Muscle layer of colon (tissue), 2 donors: ENCODE data around the gene MARK4.

Experiments used
- H3K27ac ChIP-seq: one replicate; pipeline ENCODE4 v1.7.0; 2013; ENCODE audit warnings: low read depth, mild to moderate bottlenecking, low read length, moderate library complexity
- H3K27me3 ChIP-seq, 2 donors: one replicate each; pipeline ENCODE4 v1.7.0; 2013; ENCODE audit warnings: low read length in 2 of 2, mild to moderate bottlenecking in 2 of 2; ENCODE audit not compliant: insufficient read depth in 2 of 2, control insufficient read depth in 1 of 2
- H3K36me3 ChIP-seq: one replicate; pipeline ENCODE4 v1.7.0; 2013; ENCODE audit warnings: mild to moderate bottlenecking, low read length; ENCODE audit not compliant: insufficient read depth
- H3K4me1 ChIP-seq: one replicate; pipeline ENCODE4 v1.7.0; 2013; ENCODE audit warnings: mild to moderate bottlenecking, low read length; ENCODE audit not compliant: insufficient read depth
- H3K4me3 ChIP-seq, 2 donors: one replicate each; pipeline ENCODE4 v1.7.0; 2013; ENCODE audit warnings: low read length in 2 of 2, low read depth in 1 of 2, mild to moderate bottlenecking in 1 of 2, moderate library complexity in 1 of 2
- H3K9ac ChIP-seq: one replicate; pipeline ENCODE4 v1.7.0; 2013; ENCODE audit warnings: low read length
- H3K9me3 ChIP-seq: one replicate; pipeline ENCODE4 v1.7.0; 2013; ENCODE audit warnings: mild to moderate bottlenecking, low read length
- donor health status: abdominal sarcoma.
- donor health status: Adenocarcinoma of cecum.

MARK4 gene

DNA sequence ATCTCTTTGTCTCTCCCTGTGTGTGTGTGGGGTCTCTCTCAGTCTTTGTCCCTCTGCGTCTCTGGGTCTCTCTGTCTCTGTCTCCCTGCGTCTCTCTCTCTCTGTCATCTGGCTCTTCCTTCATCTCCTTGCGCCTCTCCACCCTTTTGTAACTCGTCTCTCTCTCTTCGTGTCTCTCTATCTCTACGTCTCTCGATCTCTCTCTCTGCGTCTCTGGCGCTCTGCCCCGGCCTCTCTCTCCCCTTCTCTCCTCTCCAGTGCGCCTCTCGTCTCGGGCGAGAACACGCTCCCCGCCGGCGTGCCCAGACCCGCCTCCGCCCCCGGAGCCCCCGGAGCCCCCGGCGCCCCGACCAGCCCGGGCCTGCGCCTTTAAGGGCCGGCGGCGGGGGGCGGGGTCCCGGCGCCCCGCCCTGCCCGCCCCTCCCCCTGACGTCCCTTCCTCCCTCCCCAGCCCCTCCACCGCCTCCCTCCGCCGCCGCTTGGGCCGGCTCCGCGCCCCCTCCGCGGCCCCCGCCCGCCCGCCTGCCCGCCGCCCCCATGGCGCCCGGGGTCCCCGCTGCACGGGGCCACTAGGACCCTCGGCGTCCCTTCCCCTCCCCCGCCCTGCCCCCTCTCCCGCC lies at the start of gene MARK4:
MARK4 (plus strand) TSS at position 440 of the 620 bp plus-strand sequence. CDS start 318 bp downstream, outside the sequence.
- Histone ChIP-seq H3K36me3 (no peaks in the 10 kb centered on the region), H3K4me1 (peaks cover 36% of the 10 kb centered on the region), H3K4me3 (peak within 1 kb of the TSS; percentile 79 to 93), H3K9ac (peak within 1 kb of the TSS; percentile 76), H3K27ac (peak within 1 kb of the TSS; percentile 61), H3K9me3 (no peaks in the 10 kb centered on the region), H3K27me3 (no peaks in the 10 kb centered on the region)

GRCh38 chr19:45202637-45203036 lies 48.4 kb upstream of the MARK4 start:
- H3K9me3 ChIP-seq: no peaks in the 10 kb centered on the region
- H3K27me3 ChIP-seq: no peaks in the 10 kb centered on the region
- H3K4me1 ChIP-seq: no peaks in the 10 kb centered on the region
- no peak overlapping the region for H3K4me3 ChIP-seq
- H3K27ac ChIP-seq: no peak overlapping the region
- H3K9ac ChIP-seq: no peak overlapping the region
- no peaks in the 10 kb centered on the region for H3K36me3 ChIP-seq

GRCh38 chr19:45205810-45206209 lies 45.3 kb upstream of the MARK4 start:
- H3K27ac ChIP-seq: no peak overlapping the region
- H3K4me3 ChIP-seq: no peak overlapping the region
- no peaks in the 10 kb centered on the region for H3K27me3 ChIP-seq
- H3K36me3 ChIP-seq: no peaks in the 10 kb centered on the region
- no peaks in the 10 kb centered on the region for H3K4me1 ChIP-seq
- H3K9ac ChIP-seq: no peak overlapping the region
- H3K9me3 ChIP-seq: no peaks in the 10 kb centered on the region

GRCh38 chr19:45206328-45206727 lies 44.7 kb upstream of the MARK4 start:
- Histone ChIP-seq H3K9me3 (no peaks in the 10 kb centered on the region), H3K27ac (no peak overlapping the region), H3K9ac (no peak overlapping the region), H3K27me3 (no peaks in the 10 kb centered on the region), H3K4me1 (no peaks in the 10 kb centered on the region), H3K4me3 (no peak overlapping the region), H3K36me3 (no peaks in the 10 kb centered on the region)

DNA sequence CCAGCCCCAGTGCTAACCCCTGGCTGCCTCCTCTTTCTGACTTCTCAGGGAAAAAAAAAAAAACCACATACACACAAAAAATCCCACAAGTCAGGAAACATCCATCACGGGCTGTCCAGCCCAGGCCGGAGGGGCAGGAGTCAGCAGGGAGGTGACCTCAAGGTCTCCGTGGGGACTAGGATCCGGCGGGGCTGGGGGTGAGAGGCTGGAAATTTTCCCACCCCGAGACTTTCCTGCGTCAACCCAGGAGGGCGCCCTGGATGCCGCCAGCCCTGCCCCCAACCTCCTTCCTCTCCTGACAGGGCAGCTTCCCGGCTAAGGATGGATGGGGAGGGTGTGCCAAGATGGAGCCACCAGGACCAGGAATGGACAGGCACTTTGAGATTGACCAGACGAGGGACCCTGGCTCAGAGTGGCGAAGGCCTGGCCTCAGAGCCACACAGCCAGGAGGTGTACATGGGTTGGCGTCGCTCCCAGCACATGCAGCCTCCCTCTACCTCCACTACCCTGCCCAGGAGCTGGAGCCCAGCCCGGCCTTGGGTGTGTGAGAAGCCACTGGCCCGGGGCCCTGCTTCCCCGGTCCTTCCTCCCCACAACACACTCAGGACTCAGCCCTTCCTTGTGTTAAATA lies 39.2 kb upstream of the MARK4 start:
- no peaks in the 10 kb centered on the region for H3K9me3 ChIP-seq
- H3K4me1 ChIP-seq: no peaks in the 10 kb centered on the region
- no peak overlapping the region for H3K9ac ChIP-seq
- no peak overlapping the region for H3K27ac ChIP-seq
- peaks cover under 1 to 15% of the 10 kb centered on the region in 2 donors for H3K27me3 ChIP-seq
- H3K36me3 ChIP-seq: no peaks in the 10 kb centered on the region
- H3K4me3 ChIP-seq: no peak overlapping the region

DNA sequence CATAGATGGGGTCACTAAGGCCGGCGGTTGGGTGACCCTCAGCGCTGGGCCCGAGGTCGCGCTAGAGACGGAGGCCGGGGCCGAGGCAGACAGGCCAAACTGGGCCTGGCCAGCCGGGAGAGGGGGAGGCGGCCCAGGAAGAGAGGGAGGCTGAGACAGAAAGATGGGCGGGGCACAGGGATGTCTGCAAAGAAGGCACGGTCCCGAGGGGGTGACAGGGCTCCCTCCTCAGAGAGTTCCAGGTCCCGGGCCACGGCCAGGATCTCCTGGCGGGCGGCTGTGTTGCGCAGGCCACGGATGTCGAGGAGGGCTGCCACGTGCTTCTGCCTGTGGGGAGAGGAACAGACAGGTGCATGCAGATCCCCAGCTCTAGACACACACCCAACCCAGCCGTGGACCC lies 38.0 kb upstream of the MARK4 start:
- Histone ChIP-seq H3K9me3 (no peaks in the 10 kb centered on the region), H3K4me3 (no peak overlapping the region), H3K27ac (no peak overlapping the region), H3K4me1 (no peaks in the 10 kb centered on the region), H3K27me3 (peaks cover 7 to 27% of the 10 kb centered on the region in 2 donors), H3K9ac (no peak overlapping the region), H3K36me3 (no peaks in the 10 kb centered on the region)

DNA sequence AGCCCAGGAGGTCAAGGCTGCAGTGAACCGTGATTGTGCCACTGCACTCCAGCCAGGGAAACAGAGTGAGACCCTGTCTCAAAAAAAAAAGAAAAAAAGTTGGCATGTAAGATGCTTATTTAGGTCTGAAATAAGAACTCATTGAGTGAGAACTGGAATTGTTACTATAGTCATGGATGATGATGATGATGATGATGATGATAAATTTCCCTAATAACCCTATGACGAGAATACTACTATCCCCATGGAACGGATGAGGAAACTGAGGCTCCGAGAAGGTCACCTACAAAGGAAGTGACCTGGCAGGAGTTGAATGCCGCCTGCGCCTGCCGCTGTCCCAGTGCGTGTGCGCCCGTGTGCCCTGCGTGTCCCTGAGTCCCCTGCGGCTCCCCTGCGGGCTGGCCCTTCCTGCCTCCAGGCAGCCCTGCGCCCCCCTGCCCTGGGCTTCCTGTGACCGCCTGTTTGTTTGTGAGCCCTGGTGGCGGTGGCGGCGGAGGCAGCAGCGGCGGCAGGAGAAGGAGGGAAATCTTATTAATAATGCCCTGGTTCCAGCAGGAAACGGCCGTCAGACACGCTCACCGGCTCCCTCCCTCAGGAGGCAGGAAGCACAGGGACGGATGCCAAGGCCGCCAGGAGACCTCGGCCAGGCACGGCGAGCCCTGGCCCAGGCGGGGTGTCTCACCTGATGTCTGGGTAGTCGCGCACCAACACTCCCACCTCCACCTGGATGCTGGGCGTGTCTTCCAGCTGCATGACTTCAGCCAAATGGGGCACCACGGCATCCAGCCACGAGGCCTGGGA lies 35.5 kb upstream of the MARK4 start:
- Histone ChIP-seq H3K27ac (no peak overlapping the region), H3K36me3 (no peaks in the 10 kb centered on the region), H3K4me1 (no peaks in the 10 kb centered on the region), H3K27me3 (peaks cover 7 to 39% of the 10 kb centered on the region in 2 donors), H3K9me3 (no peaks in the 10 kb centered on the region), H3K4me3 (no peak overlapping the region), H3K9ac (no peak overlapping the region)

- H3K9me3 ChIP-seq: no peaks in the 10 kb centered on the region
- H3K4me3 ChIP-seq: no peak overlapping the region
- peaks cover 7 to 39% of the 10 kb centered on the region in 2 donors for H3K27me3 ChIP-seq
- H3K4me1 ChIP-seq: no peaks in the 10 kb centered on the region
- no peak overlapping the region for H3K27ac ChIP-seq
- no peaks in the 10 kb centered on the region for H3K36me3 ChIP-seq
- no peak overlapping the region for H3K9ac ChIP-seq
These were observed 34.4 kb upstream of the MARK4 start for GRCh38 chr19:45216667-45217066.

- H3K9me3 ChIP-seq: no peaks in the 10 kb centered on the region
- no peaks in the 10 kb centered on the region for H3K4me1 ChIP-seq
- H3K27me3 ChIP-seq: peaks cover 7 to 39% of the 10 kb centered on the region in 2 donors
- H3K27ac ChIP-seq: no peak overlapping the region
- no peaks in the 10 kb centered on the region for H3K36me3 ChIP-seq
- H3K9ac ChIP-seq: no peak overlapping the region
- H3K4me3 ChIP-seq: no peak overlapping the region
These were observed 33.7 kb upstream of the MARK4 start for GRCh38 chr19:45217193-45217956.

DNA sequence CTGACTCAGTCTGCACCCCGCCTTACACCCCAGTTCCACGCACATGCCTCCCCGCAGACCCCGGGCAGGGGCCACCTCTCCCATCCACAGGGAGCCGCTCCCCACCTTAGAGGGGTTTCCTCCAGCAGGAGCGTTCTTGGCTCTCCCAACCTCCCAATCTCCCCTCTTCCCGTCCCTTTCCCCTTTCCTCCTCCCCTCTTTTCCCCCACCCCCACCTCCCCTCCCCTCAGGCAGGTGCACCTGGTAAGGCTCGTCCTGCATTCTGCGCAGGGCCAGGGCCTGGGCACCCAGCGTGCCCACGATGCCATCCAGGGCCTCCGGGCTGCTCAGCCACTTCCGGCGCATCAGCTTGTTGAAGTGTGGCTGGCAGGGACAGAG lies 33.1 kb upstream of the MARK4 start:
- peaks cover 7 to 39% of the 10 kb centered on the region in 2 donors for H3K27me3 ChIP-seq
- no peaks in the 10 kb centered on the region for H3K36me3 ChIP-seq
- no peak overlapping the region for H3K9ac ChIP-seq
- H3K27ac ChIP-seq: no peak overlapping the region
- H3K4me3 ChIP-seq: no peak overlapping the region
- no peaks in the 10 kb centered on the region for H3K9me3 ChIP-seq
- H3K4me1 ChIP-seq: no peaks in the 10 kb centered on the region

DNA sequence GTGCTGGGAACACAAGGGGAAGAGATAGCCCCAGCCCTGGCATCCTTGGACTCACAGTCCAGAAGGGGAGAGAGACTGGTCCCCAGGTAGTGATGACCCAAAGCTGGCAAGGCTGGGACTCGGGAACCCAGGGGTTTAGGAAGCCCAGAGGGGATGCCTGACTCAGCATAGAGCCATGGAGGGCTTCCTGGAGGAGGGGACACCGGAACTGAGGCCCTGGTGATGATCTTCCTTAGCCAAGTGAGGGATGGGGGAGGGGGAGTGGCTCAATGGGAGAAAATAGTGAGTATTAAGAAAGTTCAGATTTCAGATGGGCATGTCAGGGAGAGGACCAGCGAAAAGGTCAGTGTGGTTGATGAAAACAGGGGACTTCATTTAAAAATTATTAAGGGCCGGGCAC lies 32.6 kb upstream of the MARK4 start:
- H3K9me3 ChIP-seq: no peaks in the 10 kb centered on the region
- no peak overlapping the region for H3K27ac ChIP-seq
- H3K9ac ChIP-seq: no peak overlapping the region
- no peaks in the 10 kb centered on the region for H3K36me3 ChIP-seq
- no peaks in the 10 kb centered on the region for H3K4me1 ChIP-seq
- no peak overlapping the region for H3K4me3 ChIP-seq
- peaks cover 7 to 39% of the 10 kb centered on the region in 2 donors for H3K27me3 ChIP-seq
